HG03439 (cell line): ENCODE results near the gene TTC7B.

Experiments used
- ATAC-seq: cut with Tn5 transposase; IDR thresholded peaks from one replicate; pipeline ENCODE4 v1.9.1; 2021; ENCODE audit warnings: mild to moderate bottlenecking, moderate library complexity; ENCODE audit not compliant: unreplicated experiment

The TTC7B gene

GRCh38 chr14:90607141-90607540, 209.1 kb downstream of the TTC7B start:
- no peak for ATAC-seq

- ATAC-seq: no peak
These were observed 209.8 kb downstream of the TTC7B start for GRCh38 chr14:90606434-90606833.

- no peak for ATAC-seq
These were observed 210.8 kb downstream of the TTC7B start for GRCh38 chr14:90605430-90605829.

- no peak for ATAC-seq
These were observed 211.9 kb downstream of the TTC7B start for GRCh38 chr14:90604356-90604755.

- ATAC-seq: no peak
These were observed 212.4 kb downstream of the TTC7B start for GRCh38 chr14:90603841-90604240.

GRCh38 chr14:90603336-90603735, 212.9 kb downstream of the TTC7B start:
- no peak for ATAC-seq

- ATAC-seq: no peak
These were observed 214.0 kb downstream of the TTC7B start for GRCh38 chr14:90602088-90602687.

GRCh38 chr14:90601563-90601962, 214.7 kb downstream of the TTC7B start:
- ATAC-seq: no peak

- no peak for ATAC-seq
These were observed 215.6 kb downstream of the TTC7B start for GRCh38 chr14:90600619-90601018.

GRCh38 chr14:90599748-90600507, 216.3 kb downstream of the TTC7B start:
- ATAC-seq: no peak

GRCh38 chr14:90599339-90599738, 216.9 kb downstream of the TTC7B start:
- no peak for ATAC-seq

- no peak for ATAC-seq
These were observed 218.3 kb downstream of the TTC7B start for GRCh38 chr14:90597961-90598360.

- no peak for ATAC-seq
These were observed 219.5 kb downstream of the TTC7B start for GRCh38 chr14:90596733-90597132.

GRCh38 chr14:90593254-90594040, 222.8 kb downstream of the TTC7B start:
- ATAC-seq: no peak

GRCh38 chr14:90592655-90593054, 223.6 kb downstream of the TTC7B start:
- no peak for ATAC-seq

GRCh38 chr14:90587918-90588317, 228.3 kb downstream of the TTC7B start:
- no peak for ATAC-seq

GRCh38 chr14:90587252-90587910, 228.8 kb downstream of the TTC7B start:
- ATAC-seq: no peak

- no peak for ATAC-seq
These were observed 231.1 kb downstream of the TTC7B start for GRCh38 chr14:90585106-90585505.

- ATAC-seq: no peak
These were observed 232.2 kb downstream of the TTC7B start for GRCh38 chr14:90583916-90584605.

GRCh38 chr14:90583427-90583826, 232.8 kb downstream of the TTC7B start:
- no peak for ATAC-seq

- no peak for ATAC-seq
These were observed 234.1 kb downstream of the TTC7B start for GRCh38 chr14:90582166-90582565.
